HepG2 (cell line): ENCODE data around the gene MPIG6B. TPM values are rescaled to one million over a fixed set of nuclear protein-coding genes. Genes with fewer than 3 reads are reported as not detected.

Source experiments
- CREB3 ChIP-seq: sonication (generic); formaldehyde crosslinking; IDR thresholded peaks from 2 replicates; pipeline ENCODE4 v1.5.0; 2020; ENCODE audit warnings: missing genetic modification reagents
- EEA1 ChIP-seq: sonication (generic); formaldehyde crosslinking; IDR thresholded peaks from 2 replicates; pipeline ENCODE4 v1.5.1; 2020; ENCODE audit warnings: mild to moderate bottlenecking, missing genetic modification reagents, borderline replicate concordance
- ELK4 ChIP-seq: sonication (generic); formaldehyde crosslinking; IDR thresholded peaks from 2 replicates; pipeline ENCODE4 v1.9.0; 2021; ENCODE audit warnings: missing genetic modification reagents, borderline replicate concordance
- ETV6 ChIP-seq: sonication (generic); formaldehyde crosslinking; conservative IDR thresholded peaks from 2 replicates; pipeline ENCODE4 v1.4.0; 2020; ENCODE audit warnings: missing genetic modification reagents
- EZH2 ChIP-seq: conservative IDR thresholded peaks from 2 replicates; pipeline ENCODE4 v1.6.1; 2012; ENCODE audit warnings: mild to moderate bottlenecking, low read depth, low read length, moderate library complexity
- GABPB1 ChIP-seq: IDR thresholded peaks from 2 replicates; pipeline ENCODE4 v1.6.1; 2016; ENCODE audit warnings: mild to moderate bottlenecking, missing genetic modification reagents, moderate library complexity, missing compliant biosample characterization
- MTA3 ChIP-seq: sonication (generic); formaldehyde crosslinking; IDR thresholded peaks from 2 replicates; pipeline ENCODE4 v1.4.0; 2020; ENCODE audit warnings: missing genetic modification reagents
- NFAT5 ChIP-seq: sonication (generic); formaldehyde crosslinking; IDR thresholded peaks from 2 replicates; pipeline ENCODE4 v1.4.0; 2020; ENCODE audit warnings: missing genetic modification reagents
- POLR2G ChIP-seq: fragments of 200-400 bp; formaldehyde crosslinking; IDR thresholded peaks from 2 replicates; pipeline ENCODE4 v1.6.1; 2018; ENCODE audit warnings: mild to moderate bottlenecking, low read depth, low read length, moderate library complexity
- RARA ChIP-seq: IDR thresholded peaks from 2 replicates; pipeline ENCODE4 v1.6.1; 2016; ENCODE audit warnings: missing genetic modification reagents, missing compliant biosample characterization
- RBFOX2 ChIP-seq: fragments of 200-400 bp; formaldehyde crosslinking; IDR thresholded peaks from 2 replicates; pipeline ENCODE4 v1.6.1; 2017; ENCODE audit warnings: low read depth, mild to moderate bottlenecking, low read length
- SOX13 ChIP-seq, 3 experiments: fragments of 450-650 bp in 1 of 3; sonication (generic) in 1 of 3; formaldehyde crosslinking in 1 of 3; IDR thresholded peaks in 2 of 3; conservative IDR thresholded peaks in 1 of 3; 2 replicates each; pipeline versions ENCODE4 v1.5.0 to v1.6.1; 2016 to 2020; ENCODE audit warnings: antibody characterized with exemption in 1 of 3, mild to moderate bottlenecking in 1 of 3, missing compliant biosample characterization in 1 of 3, missing genetic modification reagents in 1 of 3, moderate library complexity in 1 of 3
- SPEN ChIP-seq: sonication (generic); formaldehyde crosslinking; IDR thresholded peaks from 2 replicates; pipeline ENCODE4 v1.5.1; 2020; ENCODE audit warnings: low read depth, mild to moderate bottlenecking, missing genetic modification reagents
- TBL1XR1 ChIP-seq: fragments of 150-350 bp; IDR thresholded peaks from 2 replicates; pipeline ENCODE4 v1.6.1; 2014; ENCODE audit warnings: borderline replicate concordance, low read length; ENCODE audit not compliant: partially characterized antibody
- ZMAT5 ChIP-seq: sonication (generic); formaldehyde crosslinking; IDR thresholded peaks from 2 replicates; pipeline ENCODE4 v1.5.0; 2020; ENCODE audit warnings: mild to moderate bottlenecking, low read depth, missing genetic modification reagents, borderline replicate concordance
- ZNF382 ChIP-seq: sonication (generic); formaldehyde crosslinking; IDR thresholded peaks from 2 replicates; pipeline ENCODE4 v1.5.0; 2020; ENCODE audit warnings: missing genetic modification reagents, mild to moderate bottlenecking, borderline replicate concordance
- ZNF484 ChIP-seq: sonication (generic); formaldehyde crosslinking; IDR thresholded peaks from 2 replicates; pipeline ENCODE4 v1.5.1; 2020; ENCODE audit warnings: mild to moderate bottlenecking, low read depth, missing genetic modification reagents, borderline replicate concordance
- ZNF501 ChIP-seq: sonication (generic); formaldehyde crosslinking; IDR thresholded peaks from 2 replicates; pipeline ENCODE4 v1.5.1; 2020; ENCODE audit warnings: mild to moderate bottlenecking, moderate library complexity, missing genetic modification reagents
- ZNF543 ChIP-seq: sonication (generic); formaldehyde crosslinking; IDR thresholded peaks from 2 replicates; pipeline ENCODE4 v1.4.0; 2020; ENCODE audit warnings: mild to moderate bottlenecking, missing genetic modification reagents
- ZNF639 ChIP-seq: conservative IDR thresholded peaks from 2 replicates; pipeline ENCODE4 v1.6.1; 2018; ENCODE audit warnings: missing genetic modification reagents
- polyA plus RNA-seq, 8 experiments: library from polyadenylated mRNA; depleted of rRNA in 3 of 8; stranded (reverse) in 7 of 8; unstranded in 1 of 8; fragments of >200 nt; fragmentation: Illumina TruSeq in 4 of 8; extraction: Trizol in 4 of 8; gene quantifications; 2 replicates each; pipeline versions ENCODE4 v1.2.1 to v1.2.3, GENCODE V29; 2011 to 2016; ENCODE audit warnings: low read depth in 4 of 8, missing spikeins in 1 of 8, mixed read lengths in 1 of 8; ENCODE audit not compliant: insufficient read depth in 1 of 8
- total RNA-seq, 5 experiments: library from RNA; depleted of rRNA; stranded (reverse); fragments of >200 nt; fragmentation: Illumina TruSeq; extraction: Trizol; gene quantifications; 2 replicates each; pipeline ENCODE4 v1.2.3, GENCODE V29; 2016; ENCODE audit warnings: low read depth in 1 of 5

Gene MPIG6B
- total and polyA plus RNA-seq, 2 of the 13 experiments (the other 11 are each of a cell fraction or from before 2014, with no cell fraction given): not detected

GRCh38 chr6:31734821-31735406, 11.7 kb downstream of the MPIG6B start (continued):
- TF ChIP-seq ZNF543 (CRISPR knock-in tag): 0 out of 2 replicates have a peak, but pooled peaks have one; percentile 12
- no peak for TF ChIP-seq EZH2
- TF ChIP-seq ZNF639 (CRISPR knock-in tag): no peak
- no peak for TF ChIP-seq ZNF484
- TF ChIP-seq ELK4 (CRISPR knock-in tag): no peak
- peak; percentile 46; the same call in 1 of the 2 replicates for TF ChIP-seq RBFOX2
- TF ChIP-seq ZNF501: 0 out of 2 replicates have a peak, but pooled peaks have one; percentile 7
- peak; percentile 49 for TF ChIP-seq RARA (CRISPR knock-in tag)
- TF ChIP-seq NFAT5 (CRISPR knock-in tag): 0 out of 2 replicates have a peak, but pooled peaks have one; percentile 27
- TF ChIP-seq ETV6: 0 out of 2 replicates have a peak, but pooled peaks have one; percentile 12
- TF ChIP-seq ZNF382 (CRISPR knock-in tag): no peak
- no peak for TF ChIP-seq CREB3
- peak; percentile 53; the same call in 1 of the 2 replicates for TF ChIP-seq POLR2G
- TF ChIP-seq MTA3: no peak
- TF ChIP-seq SOX13 (IDR thresholded peaks at IDR 0.05): no peak
- peak in 1 of 2 experiments; percentile 28; a peak in 1 of 4 replicates for TF ChIP-seq SOX13 (CRISPR knock-in tag; conservative IDR thresholded peaks at IDR 0.05 in 1 of 2, IDR thresholded peaks at IDR 0.05 in 1 of 2)
- TF ChIP-seq SPEN (CRISPR knock-in tag): peak; percentile 72
- no peak for TF ChIP-seq ZMAT5 (CRISPR knock-in tag)
- no peak for TF ChIP-seq TBL1XR1
- no peak for TF ChIP-seq EEA1
- peak; percentile 58 for TF ChIP-seq GABPB1
